GM12801 (cell line): Measurements from ENCODE around the gene GLIPR1L2.

ENCODE experiments used
- TF ChIP-seq, protein P1 (sequence below): IDR thresholded peaks from one replicate; pipeline ENCODE4 v1.5.1; 2011; ENCODE audit warnings: control low read depth; ENCODE audit not compliant: insufficient read length; ENCODE audit errors: extremely low read depth

The GLIPR1L2 gene

DNA sequence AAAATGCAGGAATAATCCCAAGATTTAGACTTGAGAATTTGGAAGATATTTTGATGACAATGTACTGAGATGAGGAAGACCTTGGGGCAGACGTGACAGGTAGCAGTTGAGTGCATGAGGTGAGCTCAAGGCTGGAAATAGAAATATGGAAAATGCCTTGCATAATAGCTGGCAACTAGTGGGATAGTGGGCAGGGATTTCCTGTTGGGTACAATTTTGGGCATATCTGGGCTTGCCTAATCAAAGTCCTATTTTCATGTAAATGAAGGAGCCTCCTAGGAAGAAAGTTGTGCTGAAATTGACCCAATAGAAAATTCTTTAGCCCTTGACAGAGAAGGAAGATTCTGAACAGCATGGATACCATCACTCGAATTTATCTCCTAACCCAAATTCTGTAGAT is 83.2 kb downstream of the GLIPR1L2 start:
- TF ChIP-seq, protein P1, sequence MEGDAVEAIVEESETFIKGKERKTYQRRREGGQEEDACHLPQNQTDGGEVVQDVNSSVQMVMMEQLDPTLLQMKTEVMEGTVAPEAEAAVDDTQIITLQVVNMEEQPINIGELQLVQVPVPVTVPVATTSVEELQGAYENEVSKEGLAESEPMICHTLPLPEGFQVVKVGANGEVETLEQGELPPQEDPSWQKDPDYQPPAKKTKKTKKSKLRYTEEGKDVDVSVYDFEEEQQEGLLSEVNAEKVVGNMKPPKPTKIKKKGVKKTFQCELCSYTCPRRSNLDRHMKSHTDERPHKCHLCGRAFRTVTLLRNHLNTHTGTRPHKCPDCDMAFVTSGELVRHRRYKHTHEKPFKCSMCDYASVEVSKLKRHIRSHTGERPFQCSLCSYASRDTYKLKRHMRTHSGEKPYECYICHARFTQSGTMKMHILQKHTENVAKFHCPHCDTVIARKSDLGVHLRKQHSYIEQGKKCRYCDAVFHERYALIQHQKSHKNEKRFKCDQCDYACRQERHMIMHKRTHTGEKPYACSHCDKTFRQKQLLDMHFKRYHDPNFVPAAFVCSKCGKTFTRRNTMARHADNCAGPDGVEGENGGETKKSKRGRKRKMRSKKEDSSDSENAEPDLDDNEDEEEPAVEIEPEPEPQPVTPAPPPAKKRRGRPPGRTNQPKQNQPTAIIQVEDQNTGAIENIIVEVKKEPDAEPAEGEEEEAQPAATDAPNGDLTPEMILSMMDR: no peak

DNA sequence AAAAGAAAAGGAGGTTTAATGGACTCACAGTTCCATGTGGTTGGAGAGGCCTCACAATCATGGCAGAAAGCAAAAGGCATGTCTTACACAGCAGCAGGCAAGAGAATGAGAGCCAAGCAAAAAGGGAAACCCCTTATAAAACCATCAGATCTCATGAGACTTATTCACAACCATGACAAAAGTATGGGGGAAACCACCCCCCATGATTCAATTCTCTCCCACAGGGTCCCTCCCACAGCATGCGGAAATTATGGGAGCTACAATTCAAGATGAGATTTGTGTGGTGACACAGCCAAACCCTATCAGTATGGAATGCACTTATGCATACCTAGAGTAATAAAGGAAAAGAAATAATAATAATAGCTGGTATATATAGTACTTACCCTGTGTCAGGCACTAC is 85.2 kb downstream of the GLIPR1L2 start:
- TF ChIP-seq, protein P1: no peak

DNA sequence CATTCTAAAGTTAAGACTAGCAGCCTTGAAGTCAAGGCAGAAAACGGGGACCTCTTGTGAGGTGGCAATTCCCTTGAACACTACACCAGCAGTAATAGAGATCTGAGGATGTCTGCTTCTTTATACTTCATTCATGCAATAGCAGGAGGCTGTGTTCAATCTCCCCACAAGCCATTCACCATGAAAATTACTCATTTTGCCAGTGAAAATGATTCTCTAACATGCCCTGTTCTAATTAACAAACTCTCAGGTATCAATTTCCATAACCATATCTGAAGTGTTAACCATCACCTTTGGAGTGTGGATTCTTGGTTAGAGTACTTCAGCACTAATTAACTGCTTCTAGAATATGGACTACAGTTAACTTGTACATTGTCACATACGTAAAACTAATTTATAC is 86.2 kb downstream of the GLIPR1L2 start:
- TF ChIP-seq, protein P1: no peak

DNA sequence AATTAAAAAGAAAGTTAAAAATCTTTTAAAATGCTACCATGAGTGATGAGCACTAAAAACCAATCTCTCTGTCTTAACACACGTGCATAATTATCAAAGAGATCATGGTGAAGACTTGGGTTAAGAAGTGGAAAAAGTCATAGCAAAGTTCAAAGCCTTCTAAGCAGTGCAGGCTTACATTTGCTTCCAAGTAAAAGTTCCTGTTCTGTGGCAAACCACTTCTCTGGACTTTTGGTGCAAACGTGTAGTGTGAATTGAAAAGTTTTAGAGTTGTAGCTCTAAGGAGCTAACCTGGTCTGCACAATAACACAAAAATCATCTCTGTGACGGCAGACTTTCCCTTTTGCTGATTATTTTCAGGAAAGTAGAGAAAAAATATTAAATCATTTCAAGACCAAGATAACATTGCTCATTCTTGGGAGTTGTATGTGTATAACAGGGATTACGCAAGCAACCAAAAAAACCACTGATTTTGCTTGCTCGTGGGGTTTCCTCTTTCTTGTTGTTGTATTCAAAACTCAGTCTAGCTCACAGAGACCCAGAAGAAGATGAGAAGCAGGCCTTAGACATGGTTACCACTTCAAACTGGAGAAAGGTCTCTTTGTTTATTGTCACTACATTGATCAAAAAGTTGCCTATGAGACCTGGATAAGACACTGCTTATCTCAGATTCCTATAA is 87.4 kb downstream of the GLIPR1L2 start:
- TF ChIP-seq, protein P1: no peak

DNA sequence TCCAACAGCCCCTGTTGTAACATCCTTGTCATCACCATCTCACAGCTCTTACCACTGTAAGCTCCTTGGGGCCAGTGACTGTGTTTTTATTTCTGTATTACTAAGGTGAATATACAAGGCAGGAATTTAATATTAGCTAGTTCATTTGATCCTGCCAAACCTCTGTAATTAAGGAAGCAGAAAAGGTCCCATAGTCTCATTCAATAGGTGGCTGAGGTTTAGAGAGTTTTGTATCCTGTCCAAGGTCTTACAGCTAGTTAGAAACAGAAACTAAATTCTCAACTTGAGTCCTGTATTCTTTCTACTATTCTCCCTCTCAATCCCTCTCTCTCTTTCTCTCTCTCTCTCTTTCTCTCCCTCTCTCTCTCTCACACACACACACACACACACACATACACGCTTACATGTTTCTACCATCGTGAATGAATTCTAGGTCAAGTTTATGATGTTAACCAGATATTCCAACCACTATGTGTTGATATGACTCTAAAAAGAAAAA is 89.1 kb downstream of the GLIPR1L2 start:
- TF ChIP-seq, protein P1: no peak

DNA sequence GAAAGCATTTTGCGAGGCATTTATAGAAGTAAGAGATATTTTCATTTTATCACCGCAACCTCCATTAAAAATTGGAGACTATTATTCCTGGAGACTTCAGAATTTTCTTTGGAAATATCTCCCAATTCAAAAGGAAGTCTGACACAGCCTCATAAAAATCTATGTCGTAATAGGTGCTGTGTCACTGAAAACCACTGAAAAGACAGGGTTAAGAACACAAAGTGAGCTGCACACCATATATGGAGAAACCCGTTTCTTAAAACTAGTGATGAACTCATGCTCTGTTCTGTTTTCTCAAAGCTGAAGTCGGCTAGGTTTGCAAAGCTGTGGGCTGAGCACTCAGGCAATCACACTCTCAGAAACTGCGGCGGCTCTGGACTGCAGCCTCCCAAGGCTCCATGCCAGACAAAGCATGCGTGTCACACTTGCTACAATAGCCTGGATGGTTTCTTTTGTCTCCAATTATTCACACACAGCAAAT is 89.6 kb downstream of the GLIPR1L2 start, which contains the start of gene GLIPR1:
GLIPR1 (plus strand) TSS at position 287 of the 481 bp plus-strand sequence; CDS start at position 413, 126 bp downstream.
- TF ChIP-seq, protein P1: no peak

DNA sequence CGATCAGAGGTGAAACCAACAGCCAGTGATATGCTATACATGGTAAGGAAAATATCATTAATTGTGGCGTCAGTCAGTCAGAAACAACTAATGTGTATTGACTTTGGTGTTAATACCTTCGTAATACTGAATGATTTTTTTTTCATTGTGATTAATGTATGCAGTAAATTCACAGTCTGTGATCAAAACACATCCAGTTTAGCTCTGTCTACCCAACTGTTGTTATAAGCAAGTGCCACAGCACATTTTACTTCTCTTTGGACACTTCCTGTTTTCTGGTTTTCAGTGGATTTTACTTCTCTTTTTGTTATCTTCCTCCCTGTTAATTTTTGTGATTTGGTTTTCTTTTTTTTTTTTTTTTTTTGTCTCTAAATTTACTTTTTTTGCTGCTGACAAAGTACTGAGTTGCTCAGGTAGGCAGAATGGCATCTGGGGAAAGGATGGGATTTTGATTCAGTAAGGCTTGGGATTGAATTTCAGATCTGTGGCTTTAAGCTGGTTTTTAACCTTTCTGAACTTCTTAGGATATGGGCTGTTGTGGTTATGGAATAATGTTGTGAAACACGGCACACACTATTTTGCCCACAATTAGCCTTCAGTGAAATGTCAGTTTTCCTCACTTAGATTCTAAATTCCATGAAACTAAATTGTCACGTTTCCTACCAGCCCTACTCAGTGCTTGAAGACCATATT is 90.3 kb downstream of the GLIPR1L2 start:
- TF ChIP-seq, protein P1: no peak
